HG03432 (cell line): ENCODE results near the gene FOXL2NB.

Source experiments
- ATAC-seq: cut with Tn5 transposase; IDR thresholded peaks from one replicate; pipeline ENCODE4 v1.9.1; 2021; ENCODE audit warnings: mild to moderate bottlenecking, moderate library complexity; ENCODE audit not compliant: unreplicated experiment

The FOXL2NB gene

GRCh38 chr3:138928727-138929372 lies 18.2 kb upstream of the FOXL2NB start:
- no peak for ATAC-seq

- ATAC-seq, result no peak
These were observed 13.8 kb upstream of the FOXL2NB start for GRCh38 chr3:138933068-138933668.

- ATAC-seq, result no peak
These were observed 12.9 kb upstream of the FOXL2NB start for GRCh38 chr3:138933981-138934691.

DNA sequence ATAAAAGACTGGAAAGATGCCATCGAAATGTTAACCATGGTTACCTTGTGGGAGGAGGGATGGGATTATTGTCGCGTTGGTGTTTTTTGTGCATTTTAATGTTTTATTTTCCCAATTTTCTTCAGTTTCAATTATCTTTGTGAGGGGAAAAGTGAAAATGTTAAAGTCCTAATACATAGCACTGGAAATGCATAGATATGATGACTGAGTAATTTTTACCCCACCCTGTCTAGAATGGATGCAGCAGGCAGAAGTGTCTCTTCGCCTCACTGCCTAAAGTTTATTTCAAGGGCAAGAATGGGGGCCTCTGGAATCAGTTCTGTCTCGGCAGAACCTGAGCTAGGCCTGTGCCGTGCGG lies 11.5 kb upstream of the FOXL2NB start:
- ATAC-seq, result no peak

GRCh38 chr3:138935863-138936740 lies 10.9 kb upstream of the FOXL2NB start:
- peak; percentile 67 for ATAC-seq

- ATAC-seq, result no peak
These were observed 10.0 kb upstream of the FOXL2NB start for GRCh38 chr3:138936741-138937689.

- ATAC-seq, result no peak
These were observed 9.3 kb upstream of the FOXL2NB start for GRCh38 chr3:138937690-138938055.

- no peak for ATAC-seq
These were observed 8.8 kb upstream of the FOXL2NB start for GRCh38 chr3:138938056-138938876.

- ATAC-seq, result no peak
These were observed 8.0 kb upstream of the FOXL2NB start for GRCh38 chr3:138938877-138939560.

GRCh38 chr3:138939561-138940241 lies 7.3 kb upstream of the FOXL2NB start:
- ATAC-seq, result no peak

- no peak for ATAC-seq
These were observed 6.6 kb upstream of the FOXL2NB start for GRCh38 chr3:138940446-138940845.

DNA sequence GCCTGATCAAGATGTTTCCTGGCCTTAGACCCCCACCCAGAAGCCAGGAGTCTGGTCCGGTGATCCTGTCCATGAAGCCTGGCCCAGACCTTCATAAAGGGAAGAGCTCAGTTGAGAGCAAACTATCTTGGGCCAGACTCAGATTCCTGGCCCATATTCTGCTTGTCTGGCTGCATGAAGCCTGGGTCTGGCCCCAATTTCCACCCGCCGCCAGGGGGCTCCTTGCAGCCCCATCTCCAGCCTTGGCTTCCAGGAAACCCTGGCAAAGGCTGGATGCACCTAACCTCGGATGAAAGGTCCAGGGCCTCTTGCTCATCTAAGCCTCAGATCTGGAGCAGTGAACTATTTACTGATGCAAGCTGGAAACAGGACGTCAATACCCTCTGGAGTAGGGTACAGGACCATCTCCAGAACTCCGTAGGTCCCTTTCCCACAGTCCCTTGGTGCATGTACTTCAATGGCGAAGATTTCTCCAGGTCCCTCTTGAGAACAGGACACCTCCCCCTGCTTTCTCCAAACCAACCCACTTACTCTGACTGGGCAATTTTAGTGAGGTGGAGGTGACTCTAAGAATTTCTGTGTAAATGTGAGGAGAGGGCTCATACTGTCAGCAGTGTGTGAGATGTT lies 5.6 kb upstream of the FOXL2NB start:
- no peak for ATAC-seq

DNA sequence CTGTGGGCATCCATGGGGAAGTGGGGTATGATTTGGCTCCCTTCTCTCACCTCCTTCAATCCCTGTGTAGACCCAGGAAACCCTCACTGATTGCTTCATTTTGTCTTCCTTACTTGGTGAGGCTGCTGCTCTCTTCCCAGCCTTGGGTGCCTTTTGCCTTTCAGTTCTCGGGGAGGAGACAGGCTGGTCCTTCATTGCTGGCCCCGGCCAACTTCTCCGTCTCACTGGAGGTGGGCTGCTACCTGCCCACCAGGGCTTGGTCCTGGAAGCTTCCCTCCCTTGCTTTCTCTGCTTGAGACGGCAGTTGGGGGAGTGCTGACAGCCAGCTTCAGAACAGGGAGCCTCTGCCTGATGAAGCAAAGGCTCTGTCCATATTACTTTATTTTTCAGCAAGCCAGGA lies 4.7 kb upstream of the FOXL2NB start:
- ATAC-seq, result no peak

- no peak for ATAC-seq
These were observed 4.0 kb upstream of the FOXL2NB start for GRCh38 chr3:138942861-138943623.

DNA sequence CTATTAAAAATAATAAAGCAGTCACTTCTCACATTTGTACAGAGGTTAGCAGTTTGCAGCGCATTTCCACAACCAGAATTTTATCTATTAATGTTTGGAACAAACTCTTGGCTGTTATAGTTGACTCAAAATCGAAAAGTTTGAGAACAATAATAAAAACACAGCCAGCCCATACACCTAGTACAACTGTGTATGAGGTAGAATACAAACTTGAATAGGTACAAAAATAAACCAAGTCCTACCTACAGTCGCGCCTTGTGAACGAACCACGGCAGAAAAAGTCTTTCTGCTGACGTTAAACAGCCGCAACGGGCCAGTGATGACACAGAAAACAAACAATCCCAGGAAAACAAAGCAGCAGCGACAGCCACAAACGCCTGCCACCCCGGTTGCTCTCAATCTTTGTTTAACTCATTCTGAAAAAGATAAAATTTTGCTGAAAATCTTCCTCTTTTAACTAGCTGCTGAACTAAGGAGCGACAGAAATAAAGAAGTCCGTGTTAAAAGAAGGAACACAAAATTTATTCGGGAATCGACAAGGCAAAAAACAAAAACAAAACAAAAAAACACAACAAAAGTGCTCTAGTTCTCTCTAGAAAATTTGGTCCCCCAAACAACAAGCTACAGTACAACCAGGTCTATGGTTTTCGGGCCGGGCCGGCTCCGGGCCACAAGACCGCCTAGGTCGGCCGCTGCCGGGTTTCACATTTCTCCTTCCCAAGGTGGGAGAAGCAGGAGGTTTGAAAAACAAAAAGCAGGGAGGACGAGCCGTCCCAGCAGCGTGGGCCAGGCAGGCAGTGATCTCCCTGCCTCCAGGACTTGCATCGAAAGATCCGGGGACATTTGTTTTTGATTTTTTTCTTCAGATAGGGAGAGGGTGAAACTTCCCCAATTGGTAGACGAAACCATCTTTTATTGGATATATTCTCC lies 3.0 kb upstream of the FOXL2NB start:
- no peak for ATAC-seq

- ATAC-seq, result no peak
These were observed 2.4 kb upstream of the FOXL2NB start for GRCh38 chr3:138944654-138944928.
